ENCODE measurements around the gene PLEKHG5.
"Not testable (repeated sequence)": the region's sequence is repeated elsewhere in the genome, so short reads cannot be mapped to it uniquely, and the experiment has no call there.

The PLEKHG5 gene

GRCh38 chr1:6495540-6496364 lies 4.3 kb upstream of the PLEKHG5 start:
- no peak for DNase-seq

GRCh38 chr1:6495041-6495441 lies 3.6 kb upstream of the PLEKHG5 start:
- DNase-seq, result no peak

- no peak for DNase-seq
Observed at GRCh38 chr1:6494627-6495026, 3.2 kb upstream of the PLEKHG5 start.

- DNase-seq, result not testable (repeated sequence)
Observed at GRCh38 chr1:6493834-6494223, 2.4 kb upstream of the PLEKHG5 start.

- DNase-seq, result no peak
Observed at GRCh38 chr1:6491966-6492365, 499 bp upstream of the PLEKHG5 start.

GRCh38 chr1:6491081-6491449 lies 402 bp downstream of the PLEKHG5 start:
- no peak for DNase-seq

- DNase-seq, result no peak
Observed at GRCh38 chr1:6490181-6491080, 1.0 kb downstream of the PLEKHG5 start.

GRCh38 chr1:6489799-6490180 lies 1.7 kb downstream of the PLEKHG5 start:
- peak in 1 of 2 experiments; percentile 8 for DNase-seq

GRCh38 chr1:6489383-6489765 lies 2.1 kb downstream of the PLEKHG5 start:
- no peak for DNase-seq

GRCh38 chr1:6488602-6489382 lies 2.7 kb downstream of the PLEKHG5 start:
- DNase-seq, result no peak

- DNase-seq, result no peak
Observed at GRCh38 chr1:6487804-6488484, 3.5 kb downstream of the PLEKHG5 start.

- DNase-seq, result peak; percentile 11 to 60
Observed at GRCh38 chr1:6486433-6487011, 4.9 kb downstream of the PLEKHG5 start.

- DNase-seq, result no peak
Observed at GRCh38 chr1:6485168-6486101, 6.0 kb downstream of the PLEKHG5 start.

- DNase-seq, result no peak
Observed at GRCh38 chr1:6484826-6485167, 6.7 kb downstream of the PLEKHG5 start.

GRCh38 chr1:6483761-6484117 lies 7.7 kb downstream of the PLEKHG5 start:
- no peak for DNase-seq

- DNase-seq, result peak; percentile 26 to 63
Observed at GRCh38 chr1:6483017-6483760, 8.3 kb downstream of the PLEKHG5 start.

- DNase-seq, result no peak
Observed at GRCh38 chr1:6481820-6482219, 9.6 kb downstream of the PLEKHG5 start.

GRCh38 chr1:6477039-6477820 lies 14.2 kb downstream of the PLEKHG5 start:
- no peak for DNase-seq

- no peak for DNase-seq
Observed at GRCh38 chr1:6476483-6476882, 15.0 kb downstream of the PLEKHG5 start.
